HepG2 (cell line): ENCODE data around the gene TMEM107. TPM values are rescaled to one million over a fixed set of nuclear protein-coding genes. Genes with fewer than 3 reads are reported as not detected.

Experiments used
- AKAP8 ChIP-seq: sonication (generic); formaldehyde crosslinking; IDR thresholded peaks from 2 replicates; pipeline ENCODE4 v1.5.1; 2020; ENCODE audit warnings: mild to moderate bottlenecking, missing genetic modification reagents
- CBX2 ChIP-seq, 2 experiments: fragments of 200-600 bp in 1 of 2; sonication (generic); formaldehyde crosslinking in 1 of 2; IDR thresholded peaks; 2 replicates each; pipeline versions ENCODE4 v1.7.0 to v1.8.1; 2018 to 2022; ENCODE audit warnings: low read depth in 2 of 2, low read length in 1 of 2, mild to moderate bottlenecking in 1 of 2, missing genetic modification reagents in 1 of 2
- KAT2B ChIP-seq: fragments of 150-350 bp; IDR thresholded peaks from 2 replicates; pipeline ENCODE4 v1.6.1; 2014; ENCODE audit warnings: low read depth, low read length, borderline replicate concordance
- MED13 ChIP-seq: sonication (generic); formaldehyde crosslinking; IDR thresholded peaks from 2 replicates; pipeline ENCODE4 v1.5.0; 2020; ENCODE audit warnings: missing genetic modification reagents
- SNRNP70 ChIP-seq: fragments of 200-400 bp; formaldehyde crosslinking; IDR thresholded peaks from 2 replicates; pipeline ENCODE4 v1.6.1; 2017; ENCODE audit warnings: mild to moderate bottlenecking, low read depth, low read length, moderate library complexity
- ZFP1 ChIP-seq: IDR thresholded peaks from 2 replicates; pipeline ENCODE4 v1.6.1; 2016
- ZNF136 ChIP-seq: sonication (generic); formaldehyde crosslinking; IDR thresholded peaks from 2 replicates; pipeline ENCODE4 v1.8.1; 2022; ENCODE audit warnings: low read depth, mild to moderate bottlenecking, moderate library complexity, missing genetic modification reagents
- ZNF263 ChIP-seq: sonication (generic); formaldehyde crosslinking; IDR thresholded peaks from 2 replicates; pipeline ENCODE4 v1.4.0; 2020; ENCODE audit warnings: missing genetic modification reagents
- ZNF713 ChIP-seq: sonication (generic); formaldehyde crosslinking; IDR thresholded peaks from 2 replicates; pipeline ENCODE4 v1.4.0; 2020; ENCODE audit warnings: mild to moderate bottlenecking, missing genetic modification reagents
- ZXDC ChIP-seq: sonication (generic); formaldehyde crosslinking; IDR thresholded peaks from 2 replicates; pipeline ENCODE4 v1.5.0; 2020; ENCODE audit warnings: mild to moderate bottlenecking, missing genetic modification reagents
- polyA plus RNA-seq, 8 experiments: library from polyadenylated mRNA; depleted of rRNA in 3 of 8; stranded (reverse) in 7 of 8; unstranded in 1 of 8; fragments of >200 nt; fragmentation: Illumina TruSeq in 4 of 8; extraction: Trizol in 4 of 8; gene quantifications; 2 replicates each; pipeline versions ENCODE4 v1.2.1 to v1.2.3, GENCODE V29; 2011 to 2016; ENCODE audit warnings: low read depth in 4 of 8, missing spikeins in 1 of 8, mixed read lengths in 1 of 8; ENCODE audit not compliant: insufficient read depth in 1 of 8
- total RNA-seq, 5 experiments: library from RNA; depleted of rRNA; stranded (reverse); fragments of >200 nt; fragmentation: Illumina TruSeq; extraction: Trizol; gene quantifications; 2 replicates each; pipeline ENCODE4 v1.2.3, GENCODE V29; 2016; ENCODE audit warnings: low read depth in 1 of 5
- TF ChIP-seq, protein P1 (sequence below), 2 experiments: IDR thresholded peaks; 2 replicates each; pipeline ENCODE4 v1.6.1; 2011 to 2012; ENCODE audit warnings: low read length in 2 of 2, borderline replicate concordance in 1 of 2, low read depth in 1 of 2, mild to moderate bottlenecking in 1 of 2, moderate library complexity in 1 of 2
- TF ChIP-seq, protein P2 (sequence below): IDR thresholded peaks from 2 replicates; pipeline ENCODE4 v1.6.1; 2016; ENCODE audit warnings: missing compliant biosample characterization, missing genetic modification reagents, borderline replicate concordance
- TF ChIP-seq, protein P3 (sequence below): IDR thresholded peaks from 2 replicates; pipeline ENCODE4 v1.6.1; 2016; ENCODE audit warnings: low read depth, control low read depth

The TMEM107 gene
- total and polyA plus RNA-seq, 2 of the 13 experiments (the other 11 are each of a cell fraction or from before 2014, with no cell fraction given), result 7.2 to 15.3 TPM

GRCh38 chr17:8156246-8156992, 19.8 kb downstream of the TMEM107 start (continued):
- TF ChIP-seq, protein P1, sequence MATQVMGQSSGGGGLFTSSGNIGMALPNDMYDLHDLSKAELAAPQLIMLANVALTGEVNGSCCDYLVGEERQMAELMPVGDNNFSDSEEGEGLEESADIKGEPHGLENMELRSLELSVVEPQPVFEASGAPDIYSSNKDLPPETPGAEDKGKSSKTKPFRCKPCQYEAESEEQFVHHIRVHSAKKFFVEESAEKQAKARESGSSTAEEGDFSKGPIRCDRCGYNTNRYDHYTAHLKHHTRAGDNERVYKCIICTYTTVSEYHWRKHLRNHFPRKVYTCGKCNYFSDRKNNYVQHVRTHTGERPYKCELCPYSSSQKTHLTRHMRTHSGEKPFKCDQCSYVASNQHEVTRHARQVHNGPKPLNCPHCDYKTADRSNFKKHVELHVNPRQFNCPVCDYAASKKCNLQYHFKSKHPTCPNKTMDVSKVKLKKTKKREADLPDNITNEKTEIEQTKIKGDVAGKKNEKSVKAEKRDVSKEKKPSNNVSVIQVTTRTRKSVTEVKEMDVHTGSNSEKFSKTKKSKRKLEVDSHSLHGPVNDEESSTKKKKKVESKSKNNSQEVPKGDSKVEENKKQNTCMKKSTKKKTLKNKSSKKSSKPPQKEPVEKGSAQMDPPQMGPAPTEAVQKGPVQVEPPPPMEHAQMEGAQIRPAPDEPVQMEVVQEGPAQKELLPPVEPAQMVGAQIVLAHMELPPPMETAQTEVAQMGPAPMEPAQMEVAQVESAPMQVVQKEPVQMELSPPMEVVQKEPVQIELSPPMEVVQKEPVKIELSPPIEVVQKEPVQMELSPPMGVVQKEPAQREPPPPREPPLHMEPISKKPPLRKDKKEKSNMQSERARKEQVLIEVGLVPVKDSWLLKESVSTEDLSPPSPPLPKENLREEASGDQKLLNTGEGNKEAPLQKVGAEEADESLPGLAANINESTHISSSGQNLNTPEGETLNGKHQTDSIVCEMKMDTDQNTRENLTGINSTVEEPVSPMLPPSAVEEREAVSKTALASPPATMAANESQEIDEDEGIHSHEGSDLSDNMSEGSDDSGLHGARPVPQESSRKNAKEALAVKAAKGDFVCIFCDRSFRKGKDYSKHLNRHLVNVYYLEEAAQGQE (IDR thresholded peaks at IDR 0.05; ENCODE audit: borderline replicate concordance in 1 of 2, low read depth in 1 of 2, low read length in 2 of 2), result no peak
- TF ChIP-seq ZNF263 (CRISPR knock-in tag) (peak; percentile 73), CBX2 (IDR thresholded peaks at IDR 0.05; ENCODE audit: low read depth, low read length) (no peak), CBX2 (CRISPR knock-in tag; IDR thresholded peaks at IDR 0.05; ENCODE audit: low read depth) (no peak), ZNF136 (CRISPR knock-in tag) (no peak), AKAP8 (CRISPR knock-in tag) (0 out of 2 replicates have a peak, but pooled peaks have one; percentile 22), ZNF713 (CRISPR knock-in tag) (no peak), ZFP1 (CRISPR knock-in tag) (no peak), ZXDC (CRISPR knock-in tag) (no peak), KAT2B (no peak), MED13 (CRISPR knock-in tag) (0 out of 2 replicates have a peak, but pooled peaks have one; percentile 26), SNRNP70 (no peak)
- TF ChIP-seq, protein P2, sequence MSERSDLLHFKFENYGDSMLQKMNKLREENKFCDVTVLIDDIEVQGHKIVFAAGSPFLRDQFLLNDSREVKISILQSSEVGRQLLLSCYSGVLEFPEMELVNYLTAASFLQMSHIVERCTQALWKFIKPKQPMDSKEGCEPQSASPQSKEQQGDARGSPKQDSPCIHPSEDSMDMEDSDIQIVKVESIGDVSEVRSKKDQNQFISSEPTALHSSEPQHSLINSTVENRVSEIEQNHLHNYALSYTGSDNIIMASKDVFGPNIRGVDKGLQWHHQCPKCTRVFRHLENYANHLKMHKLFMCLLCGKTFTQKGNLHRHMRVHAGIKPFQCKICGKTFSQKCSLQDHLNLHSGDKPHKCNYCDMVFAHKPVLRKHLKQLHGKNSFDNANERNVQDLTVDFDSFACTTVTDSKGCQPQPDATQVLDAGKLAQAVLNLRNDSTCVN, result no peak
- TF ChIP-seq, protein P3, sequence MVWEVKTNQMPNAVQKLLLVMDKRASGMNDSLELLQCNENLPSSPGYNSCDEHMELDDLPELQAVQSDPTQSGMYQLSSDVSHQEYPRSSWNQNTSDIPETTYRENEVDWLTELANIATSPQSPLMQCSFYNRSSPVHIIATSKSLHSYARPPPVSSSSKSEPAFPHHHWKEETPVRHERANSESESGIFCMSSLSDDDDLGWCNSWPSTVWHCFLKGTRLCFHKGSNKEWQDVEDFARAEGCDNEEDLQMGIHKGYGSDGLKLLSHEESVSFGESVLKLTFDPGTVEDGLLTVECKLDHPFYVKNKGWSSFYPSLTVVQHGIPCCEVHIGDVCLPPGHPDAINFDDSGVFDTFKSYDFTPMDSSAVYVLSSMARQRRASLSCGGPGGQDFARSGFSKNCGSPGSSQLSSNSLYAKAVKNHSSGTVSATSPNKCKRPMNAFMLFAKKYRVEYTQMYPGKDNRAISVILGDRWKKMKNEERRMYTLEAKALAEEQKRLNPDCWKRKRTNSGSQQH, result no peak
